Hematopoietic multipotent progenitor cell (in vitro differentiated cells): ENCODE results near the gene DUSP9. TPM values are rescaled to one million over a fixed set of nuclear protein-coding genes. Genes with fewer than 3 reads are reported as not detected.

Experiments used
- DNase-seq, 3 donors: peaks; one replicate each; pipeline ENCODE4 v3.0.0-alpha.2; 2011 to 2015; ENCODE audit warnings: low read depth in 2 of 3, low spot score in 2 of 3
- total RNA-seq: library from RNA; depleted of rRNA; stranded (reverse); fragments of >200 nt; gene quantifications from one replicate; pipeline ENCODE4 v1.2.3, GENCODE V29; 2012

DUSP9 gene
- total RNA-seq, 1 donor: not detected

GRCh38 chrX:153635788-153636668, 11.0 kb upstream of the DUSP9 start:
- DNase-seq: peak in 1 of 3 donors; percentile 50

- DNase-seq: no peak
These were observed 10.3 kb upstream of the DUSP9 start for GRCh38 chrX:153636716-153637115.

GRCh38 chrX:153637121-153638040, 9.6 kb upstream of the DUSP9 start:
- no peak for DNase-seq

- DNase-seq: no peak
These were observed 9.0 kb upstream of the DUSP9 start for GRCh38 chrX:153638041-153638371.

GRCh38 chrX:153638436-153639176, 8.4 kb upstream of the DUSP9 start:
- DNase-seq: no peak

- no peak for DNase-seq
These were observed 7.6 kb upstream of the DUSP9 start for GRCh38 chrX:153639177-153640044.

- no peak for DNase-seq
These were observed 6.8 kb upstream of the DUSP9 start for GRCh38 chrX:153640045-153640686.

GRCh38 chrX:153640736-153641575, 6.0 kb upstream of the DUSP9 start:
- DNase-seq: no peak

GRCh38 chrX:153641627-153642026, 5.4 kb upstream of the DUSP9 start:
- no peak for DNase-seq

GRCh38 chrX:153642051-153642654, 4.8 kb upstream of the DUSP9 start:
- no peak for DNase-seq

GRCh38 chrX:153642655-153643430, 4.2 kb upstream of the DUSP9 start:
- no peak for DNase-seq

GRCh38 chrX:153643431-153644351, 3.3 kb upstream of the DUSP9 start:
- no peak for DNase-seq

GRCh38 chrX:153644356-153645125, 2.5 kb upstream of the DUSP9 start:
- DNase-seq: no peak

GRCh38 chrX:153645151-153645550, 1.9 kb upstream of the DUSP9 start:
- DNase-seq: no peak

- DNase-seq: no peak
These were observed 998 bp upstream of the DUSP9 start for GRCh38 chrX:153645921-153646488.
